Inflammatory macrophage (primary cell): ENCODE results near the gene ATP1A3.

Experiments
- DNase-seq, 2 donors: peaks; one replicate each; pipeline ENCODE4 v3.0.0-alpha.2; 2020 to 2022

ATP1A3 gene

DNA sequence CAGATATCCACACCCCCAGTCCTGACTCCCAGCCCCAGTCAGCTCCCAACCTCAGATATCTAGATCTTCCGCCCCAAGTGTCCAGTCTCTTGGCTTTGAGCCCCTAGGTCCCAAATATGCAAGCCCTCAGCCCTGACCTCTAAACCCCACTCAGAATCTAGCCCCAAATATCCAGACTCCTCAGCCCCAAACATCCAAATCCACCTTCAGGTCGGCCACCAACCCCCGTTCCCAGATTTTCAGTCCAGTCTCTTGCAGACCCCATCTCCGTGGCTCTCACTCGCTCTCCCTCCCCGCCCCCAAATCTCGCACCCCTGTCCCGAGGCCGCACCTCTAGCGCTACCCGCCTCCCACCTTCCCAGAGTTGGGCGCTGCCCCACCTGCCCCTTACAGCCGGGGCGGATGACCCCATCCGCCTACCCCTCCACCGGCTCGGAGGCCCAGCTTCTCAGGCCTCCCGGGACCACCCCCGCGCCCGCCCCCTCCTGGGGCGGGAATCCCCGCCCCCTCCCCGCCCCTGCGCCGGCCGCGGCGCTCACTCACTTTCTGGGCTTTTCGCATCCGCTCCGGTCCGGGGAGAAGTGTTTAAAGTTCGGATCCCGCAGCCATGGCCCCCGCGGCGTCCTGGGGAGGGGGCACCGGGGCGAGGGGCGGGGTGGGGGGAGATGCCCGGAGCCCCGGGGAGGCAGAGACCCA, 66.4 kb downstream of the ATP1A3 start:
- DNase-seq: no peak

- no peak for DNase-seq
Observed at GRCh38 chr19:41926763-41927496, 67.1 kb downstream of the ATP1A3 start.

DNA sequence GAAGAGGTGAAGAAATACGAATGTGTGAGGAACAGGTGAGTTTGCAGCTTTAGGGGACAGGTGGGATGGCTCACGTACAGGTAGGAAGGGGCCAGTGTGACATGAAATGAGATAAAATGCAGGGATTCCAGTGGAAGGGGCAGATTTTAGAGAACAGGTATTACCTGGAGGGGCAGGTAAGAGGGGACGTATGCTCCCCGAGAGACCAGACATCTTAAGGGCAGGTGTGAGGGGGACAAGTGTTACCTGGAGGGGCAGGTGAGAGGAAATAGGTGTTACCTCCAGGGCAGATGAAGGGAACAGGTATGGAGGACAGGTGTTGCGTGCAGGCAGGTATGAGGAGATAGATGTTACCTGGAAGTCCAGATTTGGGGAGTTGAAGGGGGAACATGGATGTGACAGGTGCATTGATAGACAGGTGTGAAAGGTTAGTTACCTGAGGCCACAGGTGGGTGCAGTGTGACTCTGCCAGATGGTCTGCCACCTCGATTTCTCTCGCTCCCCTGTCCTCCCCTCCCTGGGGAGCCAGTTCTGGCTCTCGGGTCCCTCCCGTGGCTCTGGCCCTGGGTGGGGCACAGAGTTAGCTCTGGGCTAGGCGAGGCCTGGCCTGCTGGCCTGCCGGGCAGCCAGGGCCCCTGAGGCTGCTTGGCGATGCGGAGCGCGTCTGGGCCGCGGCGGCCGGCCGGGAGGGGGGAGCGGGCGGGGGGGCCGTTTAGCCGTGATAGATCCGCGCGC, 67.8 kb downstream of the ATP1A3 start:
- DNase-seq: no peak

- no peak for DNase-seq
Observed at GRCh38 chr19:41925208-41926003, 68.6 kb downstream of the ATP1A3 start.

GRCh38 chr19:41924151-41925145, 69.6 kb downstream of the ATP1A3 start:
- no peak for DNase-seq

- no peak for DNase-seq
Observed at GRCh38 chr19:41923045-41923788, 70.8 kb downstream of the ATP1A3 start.

GRCh38 chr19:41922585-41922984, 71.4 kb downstream of the ATP1A3 start:
- no peak for DNase-seq

GRCh38 chr19:41921577-41922576, 72.2 kb downstream of the ATP1A3 start:
- no peak for DNase-seq

DNA sequence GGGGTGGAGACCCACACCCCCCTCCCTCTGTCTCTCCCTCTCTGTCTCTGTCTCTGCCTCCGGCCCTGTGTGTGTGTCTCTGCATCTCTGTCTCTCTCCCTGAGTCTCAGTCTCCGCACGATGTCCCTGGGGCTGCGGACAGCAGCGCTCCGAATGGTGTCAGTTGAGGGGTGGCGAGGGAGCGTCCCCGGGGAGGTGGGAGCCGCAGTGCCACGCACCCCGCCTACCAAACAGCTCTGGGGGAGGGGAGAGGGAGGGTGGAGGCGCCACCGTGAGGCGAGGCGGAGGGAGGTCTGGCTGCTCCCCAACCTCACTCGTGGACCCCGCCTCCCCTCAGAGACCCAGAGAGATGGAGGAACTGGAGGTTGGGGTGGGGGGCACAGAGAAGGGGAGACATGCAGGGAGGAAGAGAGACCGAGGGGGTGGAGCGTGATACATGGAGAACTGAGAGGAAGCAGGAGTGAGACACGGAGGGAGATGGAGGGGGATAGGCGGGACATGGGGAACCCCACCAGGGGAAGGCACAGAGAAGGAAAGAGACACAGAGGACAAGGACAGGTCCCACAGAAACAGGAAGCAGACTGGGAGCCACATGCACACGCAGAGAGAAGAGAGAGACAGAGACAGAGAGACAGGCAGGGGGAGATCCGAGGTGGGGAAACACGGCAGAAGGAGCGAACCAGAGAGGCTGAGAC, 73.0 kb downstream of the ATP1A3 start:
- no peak for DNase-seq

- no peak for DNase-seq
Observed at GRCh38 chr19:41919948-41920712, 73.9 kb downstream of the ATP1A3 start.

DNA sequence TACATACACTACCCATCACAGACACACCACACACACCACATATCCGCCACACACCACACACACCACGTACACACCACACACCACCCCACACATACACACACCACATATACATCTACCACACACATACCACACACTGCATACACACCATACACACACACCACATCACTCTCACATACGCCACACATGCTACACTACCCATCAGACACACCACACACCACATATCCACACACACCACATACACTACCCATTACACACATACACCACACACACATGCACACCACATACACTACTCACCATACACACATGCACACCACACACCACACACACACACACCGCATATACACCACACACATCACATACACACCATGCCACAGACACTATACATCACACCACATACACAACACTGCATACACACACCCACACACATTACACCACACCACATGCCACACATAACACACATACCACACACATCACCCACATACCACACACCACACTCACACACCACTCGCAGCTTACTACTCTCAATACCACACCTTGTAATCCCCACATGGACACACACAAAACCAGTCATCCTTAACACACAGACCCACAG, 75.3 kb downstream of the ATP1A3 start:
- no peak for DNase-seq

DNA sequence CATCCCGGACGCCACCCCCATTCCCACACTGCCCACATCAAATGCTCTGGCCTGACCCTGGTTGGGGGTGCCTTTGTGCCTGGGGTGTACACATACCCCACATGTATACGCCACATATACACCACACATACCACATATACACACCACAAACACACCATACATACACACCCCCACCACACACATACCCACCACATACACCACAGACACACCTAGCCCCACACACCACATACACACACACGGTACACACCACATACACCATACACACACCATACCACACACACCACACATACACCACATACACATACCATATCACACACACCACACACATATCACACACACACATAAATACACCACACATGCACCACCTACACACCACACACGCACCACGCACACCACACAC, 75.9 kb downstream of the ATP1A3 start:
- DNase-seq: no peak

GRCh38 chr19:41917676-41918075, 76.4 kb downstream of the ATP1A3 start:
- no peak for DNase-seq
